DMS 273 (cell line): ENCODE results near the gene COL4A3.
"Not testable (repeated sequence)": the region's sequence is repeated elsewhere in the genome, so short reads cannot be mapped to it uniquely, and the experiment has no call there.

Experiments
- DNase-seq: peaks from one replicate; lab custom pipeline; 2025; ENCODE audit not compliant: unreplicated experiment; lab: John Stamatoyannopoulos, UW

The COL4A3 gene

GRCh38 chr2:227154986-227155774, 9.2 kb upstream of the COL4A3 start:
- peak; percentile 23 for DNase-seq

- DNase-seq, result no peak
Measured at GRCh38 chr2:227160164-227160563, 4.3 kb upstream of the COL4A3 start.

- no peak for DNase-seq
Measured at GRCh38 chr2:227161947-227162346, 2.5 kb upstream of the COL4A3 start.

GRCh38 chr2:227163485-227163997, 883 bp upstream of the COL4A3 start:
- peak; percentile 57 for DNase-seq

GRCh38 chr2:227164763-227165291, 403 bp downstream of the COL4A3 start:
- DNase-seq, result peak; percentile 72

GRCh38 chr2:227171779-227172178, 7.4 kb downstream of the COL4A3 start:
- not testable (repeated sequence) for DNase-seq

GRCh38 chr2:227177592-227178336, 13.3 kb downstream of the COL4A3 start:
- no peak for DNase-seq

- no peak for DNase-seq
Measured at GRCh38 chr2:227179988-227180685, 15.7 kb downstream of the COL4A3 start.

- DNase-seq, result no peak
Measured at GRCh38 chr2:227180770-227181169, 16.3 kb downstream of the COL4A3 start.

- DNase-seq, result no peak
Measured at GRCh38 chr2:227182765-227183164, 18.3 kb downstream of the COL4A3 start.

- DNase-seq, result no peak
Measured at GRCh38 chr2:227183657-227184367, 19.4 kb downstream of the COL4A3 start.

- DNase-seq, result no peak
Measured at GRCh38 chr2:227185615-227186232, 21.3 kb downstream of the COL4A3 start.

GRCh38 chr2:227186751-227187150, 22.3 kb downstream of the COL4A3 start:
- DNase-seq, result peak; percentile 14

GRCh38 chr2:227188292-227188691, 23.9 kb downstream of the COL4A3 start:
- DNase-seq, result no peak

- peak; percentile 96 for DNase-seq
Measured at GRCh38 chr2:227191367-227191766, 26.9 kb downstream of the COL4A3 start.

GRCh38 chr2:227192491-227192890, 28.1 kb downstream of the COL4A3 start:
- peak; percentile 54 for DNase-seq

GRCh38 chr2:227194219-227194618, 29.8 kb downstream of the COL4A3 start:
- DNase-seq, result no peak

GRCh38 chr2:227198866-227199265, 34.4 kb downstream of the COL4A3 start:
- no peak for DNase-seq

- no peak for DNase-seq
Measured at GRCh38 chr2:227201771-227202170, 37.3 kb downstream of the COL4A3 start.

GRCh38 chr2:227204452-227204851, 40.0 kb downstream of the COL4A3 start:
- DNase-seq, result no peak
